Neural progenitor cell (in vitro differentiated cells): ENCODE data around the gene FOXJ3. TPM values are rescaled to one million over a fixed set of nuclear protein-coding genes. Genes with fewer than 3 reads are reported as not detected.

Source experiments
- DNase-seq: peaks from one replicate; pipeline ENCODE4 v3.0.0-alpha.2; 2016; ENCODE audit warnings: low spot score
- H2AFZ ChIP-seq: fragments of 200-600 bp; sonication (generic); replicated peaks from 2 replicates; pipeline ENCODE4 v1.6.1; 2016; ENCODE audit warnings: antibody characterized with exemption
- H3F3A ChIP-seq: fragments of 200-600 bp; sonication (generic); 2 replicates; pipeline ENCODE4 v1.6.1; 2016; ENCODE audit warnings: antibody characterized with exemption, low read depth
- H3K27ac ChIP-seq: fragments of 200-600 bp; sonication (generic); 2 replicates; pipeline ENCODE4 v1.5.1; 2016; ENCODE audit warnings: mild to moderate bottlenecking
- H3K27me3 ChIP-seq: fragments of 200-600 bp; sonication (generic); 2 replicates; pipeline ENCODE4 v1.6.1; 2016; ENCODE audit warnings: mild to moderate bottlenecking, moderate library complexity
- H3K36me3 ChIP-seq: fragments of 200-600 bp; sonication (generic); 2 replicates; pipeline ENCODE4 v1.5.1; 2016
- H3K4me1 ChIP-seq: fragments of 200-600 bp; sonication (generic); 2 replicates; pipeline ENCODE4 v1.6.1; 2016; ENCODE audit warnings: mixed run types
- H3K4me2 ChIP-seq: fragments of 200-600 bp; sonication (generic); 2 replicates; pipeline ENCODE4 v1.6.1; 2016
- H3K4me3 ChIP-seq: fragments of 200-600 bp; sonication (generic); 2 replicates; pipeline ENCODE4 v1.5.1; 2016
- H3K79me2 ChIP-seq: fragments of 200-600 bp; sonication (generic); 2 replicates; pipeline ENCODE4 v1.6.1; 2016; ENCODE audit warnings: low read depth
- H3K9ac ChIP-seq: fragments of 200-600 bp; sonication (generic); 2 replicates; pipeline ENCODE4 v1.6.1; 2016
- H3K9me3 ChIP-seq: fragments of 200-600 bp; sonication (generic); 2 replicates; pipeline ENCODE4 v1.5.1; 2016; ENCODE audit warnings: low read depth
- H4K20me1 ChIP-seq: fragments of 200-600 bp; sonication (generic); 2 replicates; pipeline ENCODE4 v1.6.1; 2016; ENCODE audit warnings: low read depth
- H3K27ac Mint-ChIP-seq: 3 replicates; pipeline ENCODE4 v1.8.0; 2021; ENCODE audit warnings: mixed read lengths
- H3K27me3 Mint-ChIP-seq: 2 replicates; pipeline ENCODE4 v1.8.0; 2022; ENCODE audit warnings: low read depth, mild to moderate bottlenecking, inconsistent platforms, moderate library complexity, mixed read lengths; ENCODE audit not compliant: insufficient read depth
- H3K36me3 Mint-ChIP-seq: 3 replicates; pipeline ENCODE4 v1.8.0; 2021; ENCODE audit warnings: mixed read lengths
- H3K4me1 Mint-ChIP-seq: 3 replicates; pipeline ENCODE4 v1.8.0; 2021; ENCODE audit warnings: mixed read lengths
- H3K4me3 Mint-ChIP-seq: 3 replicates; pipeline ENCODE4 v1.8.0; 2021; ENCODE audit warnings: mild to moderate bottlenecking, moderate library complexity, mixed read lengths
- H3K9me3 Mint-ChIP-seq: 3 replicates; pipeline ENCODE4 v1.8.0; 2020; ENCODE audit warnings: mixed read lengths
- CTCF ChIP-seq: fragments of 200-600 bp; sonication (generic); IDR thresholded peaks from 2 replicates; pipeline ENCODE4 v1.5.1; 2017; ENCODE audit warnings: antibody characterized with exemption, mild to moderate bottlenecking
- EZH2 ChIP-seq: fragments of 200-600 bp; sonication (generic); IDR thresholded peaks from 2 replicates; pipeline ENCODE4 v1.6.1; 2017; ENCODE audit warnings: antibody characterized with exemption, mild to moderate bottlenecking, moderate library complexity
- EZH2phosphoT487 ChIP-seq: fragments of 200-600 bp; sonication (generic); IDR thresholded peaks from 2 replicates; pipeline ENCODE4 v1.6.1; 2017; ENCODE audit warnings: antibody characterized with exemption
- total RNA-seq: library from RNA; depleted of rRNA; stranded (reverse); fragments of >200 nt; gene quantifications from 2 replicates; pipeline ENCODE4 v1.2.3, GENCODE V29; 2015; ENCODE audit warnings: low replicate concordance

Gene FOXJ3
- total RNA-seq, 1 donor from 2014 or later = 58.5 TPM

- Histone ChIP-seq H3K4me1 (peaks cover 47% of the 10 kb centered on the region), H3K4me3 (peak overlapping the region; percentile 84), H3K27ac (peak overlapping the region; percentile 23), H3K79me2 (peaks cover 40% of the 10 kb centered on the region), H3F3A (peaks cover 57% of the 10 kb centered on the region), H3K9me3 (no peaks in the 10 kb centered on the region), H3K9ac (no peak overlapping the region), H2AFZ (peak overlapping the region; percentile 81), H4K20me1 (peaks cover 44% of the 10 kb centered on the region), H3K36me3 (no peaks in the 10 kb centered on the region), H3K4me2 (peak overlapping the region; percentile 83), H3K27me3 (no peaks in the 10 kb centered on the region)
- H3K27me3 Mint-ChIP-seq = peaks cover 2% of the 10 kb centered on the region
- TF ChIP-seq EZH2phosphoT487 = no peak
- TF ChIP-seq CTCF = no peak
- no peak for TF ChIP-seq EZH2
- peak overlapping the region; percentile 91 for H3K4me3 Mint-ChIP-seq
- DNase-seq = no peak
- H3K36me3 Mint-ChIP-seq = no peaks in the 10 kb centered on the region
- H3K4me1 Mint-ChIP-seq = peaks cover 23% of the 10 kb centered on the region
- H3K27ac Mint-ChIP-seq = peak overlapping the region; percentile 58
- no peaks in the 10 kb centered on the region for H3K9me3 Mint-ChIP-seq
Measured at GRCh38 chr1:42335809-42336518, 929 bp upstream of the FOXJ3 start.

- peak overlapping the region; percentile 65 for H3K27ac Mint-ChIP-seq
- Histone ChIP-seq H3K27me3 (no peaks in the 10 kb centered on the region), H4K20me1 (peaks cover 51% of the 10 kb centered on the region), H3K36me3 (no peaks in the 10 kb centered on the region), H3K27ac (peak overlapping the region; percentile 90), H2AFZ (peak overlapping the region; percentile 73), H3K4me3 (peak overlapping the region; percentile 84), H3K79me2 (peaks cover 55% of the 10 kb centered on the region), H3K4me2 (peak overlapping the region; percentile 83), H3F3A (peaks cover 41% of the 10 kb centered on the region), H3K9me3 (no peaks in the 10 kb centered on the region), H3K4me1 (peaks cover 31% of the 10 kb centered on the region), H3K9ac (peak overlapping the region; percentile 78)
- H3K4me1 Mint-ChIP-seq = peaks cover 23% of the 10 kb centered on the region
- DNase-seq = peak; percentile 75
- no peak for TF ChIP-seq EZH2phosphoT487
- TF ChIP-seq EZH2 = peak; percentile 15
- no peaks in the 10 kb centered on the region for H3K9me3 Mint-ChIP-seq
- H3K27me3 Mint-ChIP-seq = peaks cover 2% of the 10 kb centered on the region
- H3K4me3 Mint-ChIP-seq = peak overlapping the region; percentile 92
- peaks cover 3% of the 10 kb centered on the region for H3K36me3 Mint-ChIP-seq
Measured at GRCh38 chr1:42334240-42335049, 590 bp downstream of the FOXJ3 start.

GRCh38 chr1:42333662-42334239 is 1.3 kb downstream of the FOXJ3 start:
- Histone ChIP-seq H3K4me1 (peaks cover 29% of the 10 kb centered on the region), H3K4me3 (peak overlapping the region; percentile 84), H3K4me2 (peak overlapping the region; percentile 83), H4K20me1 (peaks cover 58% of the 10 kb centered on the region), H3K9ac (peak overlapping the region; percentile 78), H3F3A (peaks cover 39% of the 10 kb centered on the region), H3K9me3 (no peaks in the 10 kb centered on the region), H3K27ac (no peak overlapping the region), H2AFZ (no peak overlapping the region), H3K27me3 (no peaks in the 10 kb centered on the region), H3K36me3 (no peaks in the 10 kb centered on the region), H3K79me2 (peaks cover 62% of the 10 kb centered on the region)
- Mint-ChIP-seq H3K36me3 (peaks cover 3% of the 10 kb centered on the region), H3K27ac (peak overlapping the region; percentile 65), H3K9me3 (no peaks in the 10 kb centered on the region), H3K4me1 (peaks cover 23% of the 10 kb centered on the region), H3K4me3 (peak overlapping the region; percentile 92), H3K27me3 (peaks cover 2% of the 10 kb centered on the region)
- peak; percentile 18 for DNase-seq
- TF ChIP-seq EZH2phosphoT487 = no peak
- no peak for TF ChIP-seq EZH2
- TF ChIP-seq CTCF = no peak
